Natural killer cell (primary cell): ENCODE measurements around the gene MLST8. TPM values are rescaled to one million over a fixed set of nuclear protein-coding genes. Genes with fewer than 3 reads are reported as not detected.
A peak's percentile ranks its signal among the peaks of the same experiment; 100 is the strongest.

Source experiments
- ATAC-seq, 3 donors: fragments of 150-1000 bp in 2 of 3; fragments of 200-7000 bp in 1 of 3; cut with Tn5 transposase; 1 replicate in 1 of 3; 2 replicates in 2 of 3; pipeline ENCODE4 v1.10.0; 2021; ENCODE audit warnings: mild to moderate bottlenecking in 2 of 3, moderate library complexity in 2 of 3
- DNase-seq, 2 donors: peaks; one replicate each; pipeline versions ENCODE4 v3.0.0 to v3.0.0-alpha.2; 2013 to 2021; ENCODE audit warnings: mixed read lengths in 1 of 2
- H3K27ac ChIP-seq: one replicate; pipeline ENCODE4 v1.5.1; 2013; ENCODE audit warnings: mild to moderate bottlenecking, low read length
- H3K27me3 ChIP-seq: one replicate; pipeline ENCODE4 v1.6.1; 2013; ENCODE audit warnings: low read length; ENCODE audit not compliant: control insufficient read depth, insufficient read depth
- H3K36me3 ChIP-seq: one replicate; pipeline ENCODE4 v1.6.1; 2013; ENCODE audit warnings: low read length; ENCODE audit not compliant: control insufficient read depth, insufficient read depth
- H3K4me1 ChIP-seq: one replicate; pipeline ENCODE4 v1.6.1; 2013; ENCODE audit warnings: low read length; ENCODE audit not compliant: control insufficient read depth, insufficient read depth
- H3K4me3 ChIP-seq: one replicate; pipeline ENCODE4 v1.5.1; 2013; ENCODE audit warnings: low read length
- H3K9me3 ChIP-seq: one replicate; pipeline ENCODE4 v1.6.1; 2013; ENCODE audit warnings: low read length; ENCODE audit not compliant: control insufficient read depth, insufficient read depth
- H3K27ac Mint-ChIP-seq, 2 donors: one replicate each; pipeline ENCODE4 v1.8.0; 2022; ENCODE audit warnings: mild to moderate bottlenecking in 2 of 2, mixed read lengths in 2 of 2, moderate library complexity in 1 of 2
- H3K27me3 Mint-ChIP-seq, 2 donors: one replicate each; pipeline ENCODE4 v1.8.0; 2022; ENCODE audit warnings: low read depth in 2 of 2, mixed read lengths in 2 of 2
- H3K36me3 Mint-ChIP-seq: one replicate; pipeline ENCODE4 v1.8.0; 2022; ENCODE audit warnings: mixed read lengths
- H3K4me1 Mint-ChIP-seq, 2 donors: one replicate each; pipeline ENCODE4 v1.8.0; 2022; ENCODE audit warnings: mixed read lengths in 2 of 2
- H3K4me3 Mint-ChIP-seq: one replicate; pipeline ENCODE4 v1.8.0; 2022; ENCODE audit warnings: mild to moderate bottlenecking, moderate library complexity, mixed read lengths
- H3K9me3 Mint-ChIP-seq, 2 donors: one replicate each; pipeline ENCODE4 v1.8.0; 2022; ENCODE audit warnings: mixed read lengths in 2 of 2
- CTCF ChIP-seq: fragments of 200-600 bp; IDR thresholded peaks from one replicate; pipeline ENCODE4 v1.8.0; 2022; ENCODE audit warnings: antibody characterized with exemption
- WGBS: methylation state at CpG from one replicate; pipeline ENCODE4 v1.1.7; 2013; ENCODE audit warnings: missing lambda C conversion rate; ENCODE audit not compliant: insufficient coverage; 5-methylcytosine and 5-hydroxymethylcytosine counted together
- intact Hi-C: fragments of 100-400 bp; cut with micrococcal nuclease; formaldehyde crosslinking; loops from one replicate; pipeline ENCODE4 v1.14.2; 2022
- total RNA-seq, 4 donors: library from RNA; stranded (reverse); fragments of 120-200 nt in 1 of 4; gene quantifications; one replicate each; pipeline versions ENCODE4 v1.2.3 to v1.2.4, GENCODE V29; 2013 to 2022

MLST8 gene
- total RNA-seq, 3 donors from 2014 or later (not counting 1 experiment from before 2014, with no cell fraction given) = 19.7 to 30.2 (median 27.8) TPM

GRCh38 chr16:2163211-2163881 lies 41.9 kb upstream of the MLST8 start:
- H3K4me3 ChIP-seq = no peak overlapping the region
- H3K27me3 ChIP-seq = no peaks in the 10 kb centered on the region
- DNase-seq (peak in 1 of 2 donors; percentile 40), ATAC-seq (no peak)
- 95% methylated on average over 26 of the region's 26 CpGs for WGBS
- no peak overlapping the region for H3K27ac ChIP-seq
- TF ChIP-seq CTCF = no peak
- H3K36me3 ChIP-seq = peaks cover 15% of the 10 kb centered on the region
- Mint-ChIP-seq H3K36me3 (no peaks in the 10 kb centered on the region), H3K9me3 (no peaks in the 10 kb centered on the region), H3K27ac (no peak overlapping the region), H3K4me1 (peaks cover 0 to 16% of the 10 kb centered on the region in 2 donors), H3K4me3 (no peak overlapping the region), H3K27me3 (no peaks in the 10 kb centered on the region)
- intact Hi-C loops = no loop called here
- H3K9me3 ChIP-seq = no peaks in the 10 kb centered on the region
- peaks cover 13% of the 10 kb centered on the region for H3K4me1 ChIP-seq

GRCh38 chr16:2165861-2166260 lies 39.4 kb upstream of the MLST8 start:
- no peaks in the 10 kb centered on the region for H3K9me3 Mint-ChIP-seq
- ATAC-seq (no peak), DNase-seq (no peak)
- H3K27ac ChIP-seq = no peak overlapping the region
- no peak overlapping the region for H3K4me3 ChIP-seq
- H3K4me3 Mint-ChIP-seq = no peak overlapping the region
- H3K27ac Mint-ChIP-seq = peak overlapping the region in 1 of 2 donors; percentile 71
- peaks cover 15% of the 10 kb centered on the region for H3K36me3 ChIP-seq
- H3K9me3 ChIP-seq = no peaks in the 10 kb centered on the region
- peaks cover 4% of the 10 kb centered on the region for H3K4me1 ChIP-seq
- no peaks in the 10 kb centered on the region for H3K27me3 ChIP-seq
- no peak for TF ChIP-seq CTCF
- no peaks in the 10 kb centered on the region for H3K27me3 Mint-ChIP-seq
- no peaks in the 10 kb centered on the region for H3K36me3 Mint-ChIP-seq
- intact Hi-C loops = no loop called here
- H3K4me1 Mint-ChIP-seq = peaks cover 0 to 10% of the 10 kb centered on the region in 2 donors
- 98% methylated on average over 12 of the region's 12 CpGs for WGBS

- no peak for TF ChIP-seq CTCF
- H3K4me1 Mint-ChIP-seq = peaks cover 0 to 10% of the 10 kb centered on the region in 2 donors
- H3K4me3 Mint-ChIP-seq = no peak overlapping the region
- intact Hi-C loops = no loop called here
- ATAC-seq = no peak
- Histone ChIP-seq H3K9me3 (no peaks in the 10 kb centered on the region), H3K27ac (no peak overlapping the region), H3K27me3 (no peaks in the 10 kb centered on the region), H3K4me3 (no peak overlapping the region), H3K4me1 (peaks cover 2% of the 10 kb centered on the region), H3K36me3 (peaks cover 16% of the 10 kb centered on the region)
- H3K36me3 Mint-ChIP-seq = no peaks in the 10 kb centered on the region
- no peak for DNase-seq
- WGBS = 98% methylated on average over 17 of the region's 17 CpGs
- no peaks in the 10 kb centered on the region for H3K27me3 Mint-ChIP-seq
- no peaks in the 10 kb centered on the region for H3K9me3 Mint-ChIP-seq
- H3K27ac Mint-ChIP-seq = peak overlapping the region in 1 of 2 donors; percentile 71
These were observed 38.8 kb upstream of the MLST8 start for GRCh38 chr16:2166263-2167067.
